MG63 (cell line): ENCODE results near the gene KRTAP12-3. TPM values are rescaled to one million over a fixed set of nuclear protein-coding genes. Genes with fewer than 3 reads are reported as not detected.
A peak's percentile ranks its signal among the peaks of the same experiment; 100 is the strongest.
"Not testable (repeated sequence)": the region's sequence is repeated elsewhere in the genome, so short reads cannot be mapped to it uniquely, and the experiment has no call there.

Experiments used
- DNase-seq: peaks from one replicate; pipeline ENCODE4 v3.0.0-alpha.2; 2020
- H3K27me3 ChIP-seq: fragments of 250-450 bp; sonication (Bioruptor Pico); 2 replicates; pipeline ENCODE4 v1.5.1; 2020; ENCODE audit warnings: mild to moderate bottlenecking, moderate library complexity
- H3K36me3 ChIP-seq: fragments of 250-450 bp; sonication (Bioruptor Pico); 2 replicates; pipeline ENCODE4 v1.5.1; 2020; ENCODE audit warnings: mild to moderate bottlenecking, moderate library complexity
- H3K4me3 ChIP-seq: fragments of 250-450 bp; sonication (Bioruptor Pico); 2 replicates; pipeline ENCODE4 v1.5.1; 2020; ENCODE audit warnings: mild to moderate bottlenecking, moderate library complexity
- H3K9me3 ChIP-seq: fragments of 250-450 bp; sonication (Bioruptor Pico); 2 replicates; pipeline ENCODE4 v1.5.1; 2020; ENCODE audit warnings: mild to moderate bottlenecking, moderate library complexity
- total RNA-seq: library from RNA; depleted of rRNA; stranded (reverse); fragments of >200 nt; shearing (Covaris generic); gene quantifications from 2 replicates; pipeline ENCODE4 v1.2.3, GENCODE V29; 2014; ENCODE audit warnings: low replicate concordance

KRTAP12-3 gene
- total RNA-seq, 1 experiment from 2014 or later = not detected

DNA sequence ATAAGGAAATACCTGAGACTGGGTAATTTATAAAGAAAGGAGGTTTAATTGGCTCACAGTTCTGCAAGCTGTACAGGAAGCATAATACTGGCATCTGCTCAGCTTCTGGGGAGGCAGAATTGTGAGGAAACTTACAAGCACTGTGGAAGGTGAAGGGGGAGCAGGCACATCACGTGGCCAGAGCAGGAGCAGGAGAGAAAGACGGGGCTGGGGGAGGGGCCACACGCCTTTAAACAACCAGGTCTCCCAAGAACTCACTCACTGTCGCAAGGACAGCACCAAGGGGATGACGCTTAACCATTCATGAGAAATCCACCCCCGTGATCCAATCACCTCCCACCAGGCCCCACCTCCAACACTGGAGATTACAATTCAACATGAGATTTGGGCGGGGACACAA, 3.8 kb downstream of the KRTAP12-3 start:
- H3K9me3 ChIP-seq, H3K36me3 ChIP-seq, H3K27me3 ChIP-seq, DNase-seq, H3K4me3 ChIP-seq: not testable (repeated sequence)

DNA sequence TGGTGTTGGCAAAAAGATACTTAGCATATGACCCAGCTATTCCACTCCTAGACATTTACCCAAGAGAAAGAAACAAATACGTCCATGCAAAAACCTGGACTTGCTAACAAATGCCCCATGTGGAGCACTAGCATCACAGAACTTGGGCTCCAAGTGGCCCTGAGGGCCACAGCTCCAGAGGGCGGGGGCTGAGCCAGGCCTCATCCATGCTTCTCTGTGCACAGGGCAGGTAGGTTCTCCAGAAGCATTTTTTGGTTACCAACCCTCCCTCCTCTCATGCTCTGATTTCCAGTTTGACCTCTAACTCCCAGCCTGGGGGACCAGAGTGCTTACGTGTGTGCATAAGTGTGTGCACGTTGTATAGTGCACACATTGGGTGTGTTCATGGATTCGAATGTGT, 7.0 kb downstream of the KRTAP12-3 start:
- H3K27me3 ChIP-seq = no peaks in the 10 kb centered on the region; the same call in 1 of the 2 replicates
- no peak for DNase-seq
- peaks cover 4% of the 10 kb centered on the region; the same call in 1 of the 2 replicates for H3K9me3 ChIP-seq
- no peaks in the 10 kb centered on the region for H3K36me3 ChIP-seq
- no peak overlapping the region for H3K4me3 ChIP-seq

DNA sequence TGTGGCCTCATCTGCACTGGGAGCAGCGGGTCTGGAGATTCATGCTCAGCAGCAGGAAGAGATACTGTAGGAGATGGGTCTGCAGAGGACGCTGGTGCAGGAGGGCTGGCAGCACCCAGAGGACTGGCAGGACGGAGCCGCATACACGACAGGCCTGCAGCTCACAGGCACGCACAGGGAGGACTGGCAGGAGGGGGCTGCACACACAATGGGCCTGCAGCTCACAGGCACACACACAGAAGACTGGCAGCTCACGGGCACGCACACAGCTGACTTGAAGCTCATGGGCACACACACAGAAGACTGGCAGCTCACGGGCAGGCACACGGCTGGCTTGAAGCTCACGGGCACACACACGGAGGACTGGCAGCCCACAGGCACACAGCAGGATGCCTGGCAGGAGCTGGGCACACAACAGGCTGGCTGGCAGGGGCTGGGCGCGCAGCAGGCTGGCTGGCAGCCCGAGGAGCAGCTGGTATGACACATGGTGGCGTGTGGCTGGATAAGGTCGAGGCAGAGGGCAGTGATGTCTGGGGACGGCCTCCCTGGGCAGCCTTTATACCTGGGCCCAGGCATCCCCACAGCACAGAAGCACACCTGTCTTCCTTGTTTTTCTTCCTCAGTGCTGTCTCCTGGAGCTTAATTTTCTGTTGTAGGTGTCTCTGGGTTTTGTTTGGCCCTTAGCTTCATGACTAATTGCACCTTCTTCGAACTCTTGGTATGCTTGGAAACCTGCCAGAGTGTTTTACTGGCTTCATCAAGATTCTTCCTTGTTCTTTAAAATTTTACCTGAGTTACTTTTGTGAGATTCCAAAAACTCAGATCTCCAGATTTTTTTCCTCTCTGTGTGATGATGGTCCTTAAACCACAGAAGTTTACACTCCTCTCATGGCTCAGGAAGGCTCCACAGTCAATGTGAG, 8.9 kb downstream of the KRTAP12-3 start, which contains the start of gene KRTAP12-2:
Gene KRTAP12-2, minus strand, starts transcription at position 527 of the 920 bp plus-strand sequence. Its CDS starts 41 bp downstream, at position 486.
- peaks cover 11% of the 10 kb centered on the region; the same call in 1 of the 2 replicates for H3K9me3 ChIP-seq
- H3K27me3 ChIP-seq = no peaks in the 10 kb centered on the region; the same call in 1 of the 2 replicates
- peak; percentile 86 for DNase-seq
- H3K36me3 ChIP-seq = no peaks in the 10 kb centered on the region
- no peak within 1 kb of the TSS for H3K4me3 ChIP-seq

DNA sequence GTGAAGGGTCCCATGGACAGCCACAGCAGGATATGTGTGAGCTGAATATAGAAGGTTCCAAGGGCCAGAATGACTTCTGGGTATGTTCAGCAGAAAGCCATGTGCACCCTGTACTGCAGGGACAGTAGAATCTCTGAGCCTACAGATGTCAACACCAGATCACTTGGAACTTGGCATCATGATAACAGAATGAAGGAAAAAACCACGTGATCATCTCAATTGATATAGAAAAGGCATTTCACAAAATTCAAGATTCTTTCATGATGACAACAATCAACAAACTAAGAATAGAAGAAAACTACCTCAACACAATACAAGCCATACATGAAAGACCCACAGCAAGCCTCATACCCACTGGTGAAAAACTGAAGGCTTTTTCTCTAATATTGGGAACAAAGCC, 9.9 kb downstream of the KRTAP12-3 start:
- Histone ChIP-seq H3K27me3 (no peaks in the 10 kb centered on the region; the same call in 1 of the 2 replicates), H3K4me3 (no peak overlapping the region)
- no peak for DNase-seq

DNA sequence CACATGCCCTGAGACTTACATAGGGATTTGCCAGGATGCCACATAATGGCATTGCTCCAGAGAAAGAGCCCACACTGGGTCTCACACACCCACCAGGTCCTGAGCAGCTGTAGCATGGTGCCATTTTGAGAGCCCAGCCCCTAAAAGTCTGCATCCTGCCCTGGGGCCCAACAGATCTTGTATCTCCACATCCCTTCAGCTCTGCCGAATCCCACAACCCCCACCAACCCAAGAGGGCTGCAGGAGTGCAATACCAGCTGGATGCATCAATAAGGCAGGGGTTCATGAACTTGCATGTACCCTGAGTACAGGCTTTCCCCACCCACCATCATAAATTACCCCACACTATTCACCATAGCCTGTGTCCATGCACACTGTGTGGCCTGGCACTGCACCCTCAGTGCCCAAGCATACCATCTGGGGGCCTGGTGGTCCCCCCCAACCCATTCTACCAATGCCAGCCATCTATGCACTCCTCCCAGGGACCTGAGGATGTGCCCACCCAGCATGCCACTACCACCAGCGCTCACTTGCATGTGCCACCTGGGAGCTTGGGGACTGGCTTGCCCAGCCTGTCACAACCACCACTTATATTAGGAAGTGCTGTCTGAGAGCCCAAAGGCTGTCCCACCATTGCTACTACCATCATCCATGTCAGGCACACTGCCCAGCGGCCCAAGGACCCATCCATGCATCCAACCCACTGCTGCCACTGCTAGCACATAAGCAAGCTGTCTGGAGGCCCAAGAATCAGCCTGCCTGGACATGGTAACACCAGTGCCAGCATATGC, 13.1 kb downstream of the KRTAP12-3 start:
- peaks cover 14% of the 10 kb centered on the region; the same call in 1 of the 2 replicates for H3K9me3 ChIP-seq
- H3K36me3 ChIP-seq = no peaks in the 10 kb centered on the region
- no peak overlapping the region for H3K4me3 ChIP-seq
- peaks cover 11% of the 10 kb centered on the region for H3K27me3 ChIP-seq
- DNase-seq = no peak

More for the DNA sequence above, 9.9 kb downstream of the KRTAP12-3 start:
- Histone ChIP-seq H3K9me3 (peaks cover 14% of the 10 kb centered on the region; the same call in 1 of the 2 replicates), H3K36me3 (no peaks in the 10 kb centered on the region)

DNA sequence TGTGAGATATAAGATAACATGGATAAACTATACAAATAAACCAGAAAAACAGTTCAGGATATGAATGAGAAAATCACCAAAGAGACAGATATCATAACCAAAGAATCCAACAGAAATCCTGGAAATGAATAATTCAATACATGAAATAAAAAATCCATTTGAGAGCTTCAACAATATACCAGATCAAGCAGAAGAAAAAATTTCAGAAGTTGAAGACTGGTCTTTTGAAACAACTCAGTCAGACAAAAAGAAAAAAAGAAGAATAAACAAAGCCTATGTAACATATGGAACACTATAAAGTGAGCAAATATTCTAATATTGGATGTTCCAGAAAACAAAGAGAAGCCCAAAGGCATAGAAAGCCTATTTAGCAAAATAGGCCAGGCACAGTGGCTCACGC, 14.2 kb downstream of the KRTAP12-3 start:
- Histone ChIP-seq H3K4me3 (no peak overlapping the region), H3K27me3 (peaks cover 16% of the 10 kb centered on the region), H3K9me3 (peaks cover 14% of the 10 kb centered on the region; the same call in 1 of the 2 replicates), H3K36me3 (no peaks in the 10 kb centered on the region)
- no peak for DNase-seq

DNA sequence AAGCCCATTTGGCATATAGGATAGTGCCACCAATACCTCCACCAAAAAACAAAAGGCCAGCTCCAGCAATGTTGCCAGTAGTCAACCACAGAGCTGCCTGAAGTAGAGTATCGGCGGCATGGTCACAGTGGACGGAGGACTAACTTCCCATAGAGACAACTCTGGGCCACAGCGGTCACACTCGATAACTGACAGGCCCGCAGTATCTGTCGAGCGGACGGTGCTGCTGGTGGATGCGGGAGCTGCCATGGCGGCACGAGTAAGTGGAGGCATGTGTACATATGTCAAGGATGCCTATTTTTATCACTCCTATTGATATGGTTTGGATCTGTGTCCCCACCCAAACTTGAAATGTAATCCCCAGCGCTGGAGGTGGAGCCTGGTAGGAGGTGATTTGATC, 20.1 kb downstream of the KRTAP12-3 start:
- Histone ChIP-seq H3K9me3 (no peaks in the 10 kb centered on the region), H3K36me3 (no peaks in the 10 kb centered on the region), H3K27me3 (peaks cover 44% of the 10 kb centered on the region), H3K4me3 (no peak overlapping the region)
- DNase-seq = no peak

DNA sequence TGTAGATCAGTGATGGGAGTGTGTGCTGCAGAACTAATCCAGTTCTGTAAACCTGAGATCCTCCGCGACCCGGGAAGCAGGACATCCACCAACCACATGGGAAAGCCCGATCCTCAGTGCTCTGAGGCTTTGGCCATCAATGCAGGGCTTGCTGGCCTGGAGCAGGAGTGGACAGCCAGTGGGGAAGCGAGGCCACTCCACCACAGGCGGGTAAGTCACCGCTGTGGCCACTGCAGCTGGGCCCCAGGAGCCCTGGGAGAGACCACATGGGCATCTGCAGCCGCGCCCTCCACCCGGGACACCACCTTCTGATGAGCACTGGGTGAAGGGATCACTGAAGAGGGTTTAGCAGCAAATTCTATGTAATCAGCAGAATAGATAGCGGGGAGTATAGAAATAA, 23.4 kb downstream of the KRTAP12-3 start:
- no peak for DNase-seq
- Histone ChIP-seq H3K9me3 (no peaks in the 10 kb centered on the region), H3K27me3 (peaks cover 33% of the 10 kb centered on the region), H3K4me3 (no peak overlapping the region), H3K36me3 (no peaks in the 10 kb centered on the region)

DNA sequence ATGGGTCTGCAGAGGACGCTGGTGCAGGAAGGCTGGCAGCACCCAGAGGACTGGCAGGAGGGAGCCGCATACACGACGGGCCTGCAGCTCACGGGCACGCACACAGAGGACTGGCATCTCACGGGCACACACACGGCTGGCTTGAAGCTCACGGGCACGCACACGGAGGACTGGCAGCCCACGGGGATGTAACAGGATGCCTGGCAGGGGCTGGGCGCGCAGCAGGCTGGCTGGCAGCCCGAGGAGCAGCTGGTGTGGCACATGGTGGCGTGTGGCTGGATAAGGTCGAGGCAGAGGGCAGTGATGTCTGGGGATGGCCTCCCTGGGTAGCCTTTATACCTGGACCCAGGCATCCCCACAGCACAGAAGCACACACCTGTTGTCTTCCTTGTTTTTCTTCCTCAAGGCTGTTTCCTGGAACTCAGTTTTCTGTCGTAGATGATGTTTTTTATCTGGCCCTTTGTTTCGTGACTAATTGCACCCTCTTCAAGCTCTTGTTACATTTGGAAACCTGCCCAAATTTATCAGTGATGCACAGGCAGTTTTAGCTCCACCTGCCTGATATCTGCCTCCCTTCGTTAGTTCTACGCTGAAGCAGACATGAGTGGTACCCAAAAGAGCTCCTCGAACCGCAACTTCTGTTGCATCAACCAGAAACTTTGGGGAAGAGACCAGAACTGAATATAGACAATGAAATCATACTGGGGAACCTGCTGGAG, 24.3 kb downstream of the KRTAP12-3 start, which contains the start of gene KRTAP12-1:
Gene KRTAP12-1, minus strand, starts transcription at position 303 of the 719 bp plus-strand sequence. Its CDS starts 40 bp downstream, at position 263.
- Histone ChIP-seq H3K4me3 (no peak within 1 kb of the TSS), H3K27me3 (peaks cover 26% of the 10 kb centered on the region), H3K36me3 (no peaks in the 10 kb centered on the region), H3K9me3 (no peaks in the 10 kb centered on the region)
- no peak for DNase-seq

DNA sequence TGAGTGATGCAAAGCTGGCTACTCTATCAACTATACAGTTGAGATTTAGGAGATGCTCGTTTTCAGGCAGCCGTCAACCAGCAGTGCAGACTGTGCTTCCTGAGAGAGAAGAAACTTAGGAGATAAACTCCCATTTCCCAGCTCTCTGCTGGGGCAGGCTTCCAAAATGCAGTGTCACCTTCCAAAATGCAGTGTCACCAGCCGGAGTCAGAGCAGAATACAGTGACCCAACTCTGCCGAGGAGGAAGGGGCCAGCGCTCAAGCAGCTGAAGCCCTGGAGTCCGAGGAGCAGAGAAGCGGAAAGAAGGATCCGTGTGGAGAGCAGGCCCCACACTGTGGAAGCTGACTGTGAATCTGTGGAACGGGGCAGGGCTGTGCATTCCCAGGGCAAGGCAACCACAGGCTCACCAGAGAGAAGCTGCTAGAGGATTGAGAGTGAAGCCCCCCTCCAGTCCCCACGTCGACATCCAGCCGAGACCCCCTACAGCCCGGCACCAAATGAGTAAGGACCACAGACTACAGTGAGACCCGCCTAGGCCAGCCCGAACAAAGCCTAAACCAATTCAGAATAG, 24.9 kb downstream of the KRTAP12-3 start:
- no peaks in the 10 kb centered on the region for H3K9me3 ChIP-seq
- no peaks in the 10 kb centered on the region for H3K36me3 ChIP-seq
- DNase-seq = no peak
- no peak overlapping the region for H3K4me3 ChIP-seq
- H3K27me3 ChIP-seq = peaks cover 28% of the 10 kb centered on the region

DNA sequence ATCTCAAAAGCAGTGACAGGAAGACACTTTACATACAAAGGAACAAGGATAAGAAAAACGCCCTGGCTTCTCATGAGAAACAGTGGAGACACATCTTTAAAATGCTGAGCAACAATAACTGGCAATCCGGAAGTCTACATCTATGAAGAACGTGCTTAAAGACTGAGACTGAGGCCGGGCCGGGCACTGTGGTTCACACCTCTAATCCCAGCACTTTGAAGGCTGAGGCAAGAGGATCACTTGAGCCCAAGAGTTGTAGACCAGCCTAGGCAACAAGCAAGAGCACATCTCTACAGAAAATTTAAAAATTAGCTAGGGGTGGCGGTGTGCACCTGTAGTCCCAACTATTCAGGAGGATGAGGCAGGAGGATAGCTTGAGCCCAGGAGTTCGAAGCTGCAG, 26.3 kb downstream of the KRTAP12-3 start:
- Histone ChIP-seq H3K27me3 (peaks cover 24% of the 10 kb centered on the region), H3K36me3 (no peaks in the 10 kb centered on the region), H3K4me3 (no peak overlapping the region), H3K9me3 (no peaks in the 10 kb centered on the region)
- no peak for DNase-seq

DNA sequence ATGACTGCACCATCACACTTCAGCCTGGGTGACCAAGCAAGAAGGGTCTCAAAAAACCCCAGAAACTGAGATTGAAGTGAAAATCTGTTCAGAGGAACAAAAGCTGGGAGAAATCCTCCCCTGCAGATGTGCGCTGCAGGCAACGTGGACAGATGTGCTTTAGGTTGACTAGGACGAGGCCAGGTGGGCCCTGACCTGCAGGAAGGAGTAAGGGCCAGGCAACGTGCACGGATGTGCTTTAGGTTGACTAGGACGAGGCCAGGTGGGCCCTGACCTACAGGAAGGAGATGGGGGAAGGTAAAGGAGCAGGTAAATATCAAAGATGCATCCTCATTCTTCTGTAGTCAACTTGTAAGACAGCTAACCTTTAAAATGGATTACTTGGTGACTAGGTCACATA, 26.8 kb downstream of the KRTAP12-3 start:
- H3K4me3 ChIP-seq = no peak overlapping the region

DNA sequence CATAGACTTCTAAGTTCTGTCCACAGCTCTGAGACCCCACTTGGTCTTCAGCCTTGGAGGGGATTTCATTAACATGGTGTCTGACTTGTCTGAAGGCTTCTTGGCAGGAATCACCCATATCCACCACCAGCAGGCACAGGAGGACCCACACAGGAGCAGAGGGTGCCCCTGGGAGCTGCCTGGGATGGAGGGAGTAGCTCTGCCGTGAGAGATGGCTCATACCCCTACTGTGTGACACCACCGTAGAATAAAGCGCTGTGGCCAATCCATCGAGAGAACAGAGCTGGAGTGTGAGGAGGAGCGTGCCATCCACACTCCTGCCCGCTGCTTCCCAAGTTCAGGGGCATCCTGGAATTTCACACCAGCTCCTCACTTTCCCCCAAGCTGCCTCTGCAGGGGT, 27.3 kb downstream of the KRTAP12-3 start:
- H3K9me3 ChIP-seq, H3K36me3 ChIP-seq, H3K4me3 ChIP-seq, DNase-seq: not testable (repeated sequence)
- peaks cover 19% of the 10 kb centered on the region for H3K27me3 ChIP-seq

More for the DNA sequence above, 26.8 kb downstream of the KRTAP12-3 start:
- DNase-seq = no peak
- Histone ChIP-seq H3K36me3 (no peaks in the 10 kb centered on the region), H3K9me3 (no peaks in the 10 kb centered on the region), H3K27me3 (peaks cover 20% of the 10 kb centered on the region)

DNA sequence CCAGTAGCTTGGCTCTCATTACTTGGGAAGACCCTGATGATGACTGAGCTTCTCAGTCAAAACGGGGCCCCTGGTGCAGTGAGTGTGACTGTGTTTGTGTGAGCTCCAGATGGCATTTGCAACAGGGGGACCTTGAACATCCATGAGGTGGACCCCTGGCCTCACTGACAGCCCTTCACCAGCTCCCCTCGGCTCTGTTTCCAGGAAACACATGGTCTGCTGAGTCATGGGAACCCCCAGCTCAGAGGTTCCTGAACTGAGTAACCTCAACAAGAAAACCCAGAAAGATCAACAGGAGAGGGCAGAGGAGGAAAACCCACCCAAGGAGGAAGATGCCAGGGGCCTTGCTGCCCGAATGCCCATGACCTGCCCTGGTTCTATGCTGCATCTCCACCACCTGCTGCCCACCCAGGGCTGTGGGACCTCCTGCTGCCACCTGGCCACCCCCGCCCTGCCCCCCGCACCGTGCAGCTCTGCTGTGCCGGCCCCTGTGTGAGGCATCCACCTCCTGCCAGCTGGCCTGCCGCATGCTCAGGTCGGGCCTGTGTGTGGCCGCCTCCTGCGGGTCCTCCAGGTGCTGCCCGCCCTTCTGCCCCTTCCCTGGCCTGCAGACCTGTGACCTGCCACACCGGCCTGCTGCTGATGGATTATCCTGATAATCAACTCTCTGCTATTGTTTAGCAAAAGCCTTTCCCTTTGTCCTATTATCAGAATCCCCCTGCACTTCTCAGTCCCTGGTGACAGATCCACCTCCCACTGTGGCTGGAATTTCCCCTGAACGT, 28.5 kb downstream of the KRTAP12-3 start:
- Histone ChIP-seq H3K27me3 (peaks cover 8% of the 10 kb centered on the region), H3K9me3 (no peaks in the 10 kb centered on the region), H3K36me3 (no peaks in the 10 kb centered on the region), H3K4me3 (no peak overlapping the region)
- DNase-seq = no peak

DNA sequence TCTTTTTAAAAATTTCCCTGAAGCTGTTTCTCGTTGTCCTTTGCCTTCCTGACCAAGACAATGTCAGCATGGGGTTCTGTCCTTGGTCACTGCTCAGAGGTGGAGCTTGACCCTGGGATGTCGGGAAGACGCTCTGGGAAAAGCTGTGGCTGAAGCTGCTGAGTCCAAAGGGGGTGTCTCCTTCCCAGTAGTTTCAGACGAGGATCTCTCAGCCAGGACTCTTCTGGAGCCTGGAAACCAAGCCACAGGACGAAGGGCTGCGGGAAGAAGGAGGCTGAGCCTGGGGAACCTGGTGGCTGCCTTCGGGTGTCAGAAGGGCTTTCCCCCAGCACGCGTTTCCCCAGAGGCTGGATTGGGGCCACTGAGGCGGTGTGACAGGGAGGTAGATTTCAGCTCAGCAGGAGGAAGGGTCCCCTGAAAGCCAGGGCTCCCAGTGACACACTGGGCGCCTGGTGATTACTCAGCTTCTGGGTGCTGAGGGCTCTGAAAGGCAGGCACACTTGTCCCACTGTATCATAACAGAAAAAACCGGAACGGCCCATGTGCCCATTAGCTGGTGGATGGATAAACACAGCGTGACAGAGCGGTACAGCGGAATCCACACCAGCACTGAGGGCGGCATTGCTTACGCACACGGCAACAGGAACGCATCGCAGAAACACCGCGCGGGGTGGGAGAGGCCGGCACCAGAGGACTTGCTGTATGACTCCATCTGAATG, 29.3 kb downstream of the KRTAP12-3 start:
- peaks cover 8% of the 10 kb centered on the region for H3K27me3 ChIP-seq
- DNase-seq = no peak
- no peaks in the 10 kb centered on the region for H3K9me3 ChIP-seq
- no peaks in the 10 kb centered on the region for H3K36me3 ChIP-seq
- H3K4me3 ChIP-seq = no peak overlapping the region
